Measurements from ENCODE around the gene ZNF750.

Gene ZNF750

DNA sequence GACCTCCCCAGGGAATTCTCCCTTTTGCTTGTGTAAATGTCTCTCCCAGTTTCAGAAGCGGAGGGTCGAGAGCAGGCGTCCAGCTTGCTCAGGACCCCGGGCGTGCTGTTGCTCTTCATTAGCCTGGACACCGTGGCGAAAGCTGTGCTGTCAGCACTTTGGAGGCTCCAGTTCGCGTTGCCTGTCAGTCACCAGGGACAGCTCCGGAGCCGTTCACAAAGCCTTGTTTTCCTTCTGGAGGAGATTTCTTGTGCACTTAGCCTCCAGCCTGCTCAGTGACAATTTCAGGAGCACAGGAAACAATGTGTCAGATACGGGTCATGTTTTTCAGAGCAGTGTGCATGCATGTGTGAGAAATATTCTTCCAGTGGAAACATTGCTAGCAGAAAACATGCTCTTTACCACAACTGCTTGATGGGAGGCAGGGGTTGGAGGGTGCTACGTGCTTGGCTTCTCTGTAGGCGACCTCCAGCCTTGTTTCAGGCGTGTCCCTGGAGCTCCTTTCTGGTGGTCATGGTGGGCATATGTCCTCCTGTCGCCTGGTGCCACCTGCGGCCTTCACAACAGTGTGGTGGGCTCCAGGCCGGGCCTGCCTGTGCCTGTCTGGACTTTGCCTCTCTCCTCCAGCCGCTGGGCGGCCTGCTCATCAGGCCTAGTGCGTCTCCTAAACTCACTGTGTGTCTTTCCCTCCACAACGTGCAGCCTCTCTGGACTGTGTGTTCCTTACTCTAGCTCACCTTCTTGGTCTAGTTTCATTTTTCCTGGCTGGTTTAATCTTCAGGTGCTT, 29.0 kb downstream of the ZNF750 start:
- no peak for DNase-seq

GRCh38 chr17:82808921-82809905, 30.6 kb downstream of the ZNF750 start:
- DNase-seq, result no peak

- DNase-seq, result no peak
Observed at GRCh38 chr17:82808006-82808405, 31.8 kb downstream of the ZNF750 start.

DNA sequence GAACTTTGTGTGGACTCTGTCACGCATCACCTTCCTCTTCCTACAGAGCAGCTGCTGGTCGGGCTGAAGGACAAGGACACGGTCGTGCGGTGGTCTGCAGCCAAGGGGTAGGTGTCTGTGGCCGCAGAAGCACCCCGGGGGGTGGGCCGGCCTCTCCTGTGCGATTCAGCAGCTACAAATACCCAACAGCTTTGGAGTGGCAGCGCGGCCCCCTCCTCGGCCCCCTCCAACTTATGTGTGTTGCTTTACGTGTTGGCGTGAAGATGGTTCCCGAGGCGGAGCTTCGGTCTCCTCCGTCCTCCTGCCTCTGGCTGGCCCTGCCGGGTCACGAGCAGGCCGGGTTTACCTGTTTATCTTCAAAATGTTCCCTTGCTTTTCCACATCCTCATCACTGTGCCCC, 32.3 kb downstream of the ZNF750 start:
- DNase-seq, result no peak

DNA sequence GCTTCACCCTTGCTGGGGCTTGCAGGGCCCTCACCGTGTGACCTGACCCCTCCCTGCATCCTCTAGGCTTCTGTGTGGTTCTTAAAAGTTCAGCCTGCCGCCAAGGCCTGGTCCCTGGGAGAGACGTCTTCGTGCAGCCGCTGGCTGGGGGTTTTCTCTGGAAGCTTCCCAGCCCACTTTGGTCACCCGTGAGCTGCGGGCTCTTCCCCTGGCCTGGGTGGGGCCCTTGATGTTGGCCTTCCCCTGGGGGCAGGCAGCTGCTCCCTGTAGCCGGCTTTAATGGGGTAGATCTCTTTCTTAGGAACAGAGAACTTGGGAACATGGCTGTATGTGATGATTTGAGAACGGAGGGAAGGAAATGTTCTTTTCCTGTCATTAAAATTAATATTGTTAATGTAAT, 32.7 kb downstream of the ZNF750 start:
- DNase-seq, result no peak

- no peak for DNase-seq
Observed at GRCh38 chr17:82806645-82807044, 33.2 kb downstream of the ZNF750 start.

DNA sequence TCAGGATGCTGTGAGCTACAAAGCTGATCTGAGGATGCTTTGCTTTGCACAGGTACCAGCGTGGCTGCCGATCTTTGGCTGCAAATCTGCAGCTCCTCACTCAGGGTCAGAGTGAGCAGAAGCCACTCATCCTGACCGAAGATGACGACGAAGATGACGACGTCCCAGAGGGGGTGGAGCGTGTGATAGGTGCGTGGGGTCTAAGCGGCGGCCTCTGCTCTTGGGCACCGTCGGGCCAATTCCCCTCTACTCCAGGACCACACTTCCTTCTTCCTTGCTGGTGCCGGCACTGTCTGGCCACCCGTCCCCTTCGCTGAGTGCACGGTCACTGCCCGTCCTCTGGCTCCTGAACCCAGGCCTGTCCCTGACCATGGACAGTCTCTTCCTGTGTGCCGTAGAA, 34.0 kb downstream of the ZNF750 start:
- no peak for DNase-seq

GRCh38 chr17:82805254-82805653, 34.6 kb downstream of the ZNF750 start:
- DNase-seq, result no peak

- no peak for DNase-seq
Observed at GRCh38 chr17:82804442-82805191, 35.2 kb downstream of the ZNF750 start.

DNA sequence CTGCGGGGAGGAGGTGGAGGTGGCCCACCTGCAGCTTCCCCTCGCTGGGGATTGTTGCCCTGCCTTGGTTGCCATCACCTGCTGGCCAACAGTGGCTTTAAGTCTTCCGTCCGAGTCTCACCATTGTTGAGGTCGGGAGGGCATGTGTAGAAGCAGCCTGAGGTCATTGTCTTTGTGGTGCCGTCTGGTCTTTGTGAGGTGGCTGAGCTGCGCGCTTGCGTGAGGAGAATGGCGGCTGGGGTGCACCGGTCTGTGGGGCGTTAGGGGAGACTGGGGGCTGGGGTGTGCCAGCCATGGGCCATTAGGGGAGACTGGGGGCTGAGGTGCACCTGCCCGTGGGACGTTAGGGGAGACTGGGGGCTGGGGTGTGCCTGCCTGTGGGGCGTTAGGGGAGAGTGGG, 36.2 kb downstream of the ZNF750 start:
- DNase-seq, result no peak

DNA sequence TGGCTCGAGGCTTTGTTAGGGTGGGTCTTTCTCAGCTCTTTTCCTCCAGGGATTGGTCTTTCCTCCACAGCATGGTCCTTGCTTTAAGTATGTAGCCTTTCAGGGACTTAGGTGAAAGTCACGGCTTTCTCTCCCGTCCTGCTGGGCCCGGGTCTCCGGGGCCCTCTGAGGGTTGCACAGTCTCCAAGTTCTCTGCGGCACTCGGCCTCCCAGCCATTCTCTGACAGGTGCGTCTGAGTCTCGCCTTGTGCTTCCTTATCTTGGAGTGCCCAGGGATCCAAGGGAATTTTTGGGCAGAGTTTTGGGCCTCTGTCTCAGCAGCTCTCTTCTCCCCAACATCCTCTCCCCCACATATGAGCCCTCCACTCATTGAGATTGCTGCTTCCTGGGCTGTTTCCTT, 36.6 kb downstream of the ZNF750 start:
- no peak for DNase-seq

- DNase-seq, result no peak
Observed at GRCh38 chr17:82802075-82802780, 37.6 kb downstream of the ZNF750 start.

GRCh38 chr17:82801377-82801970, 38.3 kb downstream of the ZNF750 start:
- DNase-seq, result no peak

GRCh38 chr17:82800885-82801284, 38.9 kb downstream of the ZNF750 start:
- DNase-seq, result no peak

- DNase-seq, result no peak
Observed at GRCh38 chr17:82799591-82799990, 40.2 kb downstream of the ZNF750 start.

DNA sequence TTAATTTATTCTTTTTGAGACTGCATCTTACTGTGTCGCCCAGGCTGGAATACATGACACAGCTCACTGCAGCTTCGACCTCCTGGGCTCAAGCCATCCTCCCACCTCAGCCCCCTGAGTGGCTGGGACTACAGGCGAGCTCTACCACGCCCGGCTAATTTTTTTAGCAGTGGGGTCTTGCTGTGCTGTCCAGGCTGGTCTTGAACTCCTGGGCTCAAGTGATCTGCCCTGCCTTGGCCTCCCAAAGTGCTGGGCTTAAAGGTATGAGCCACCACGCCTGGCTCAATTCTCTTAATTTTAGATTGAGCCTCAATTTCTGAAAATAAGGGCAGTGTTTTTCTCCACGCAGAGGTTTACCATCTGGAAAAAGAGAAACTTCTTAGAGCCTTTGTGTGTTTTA, 41.1 kb downstream of the ZNF750 start:
- no peak for DNase-seq

DNA sequence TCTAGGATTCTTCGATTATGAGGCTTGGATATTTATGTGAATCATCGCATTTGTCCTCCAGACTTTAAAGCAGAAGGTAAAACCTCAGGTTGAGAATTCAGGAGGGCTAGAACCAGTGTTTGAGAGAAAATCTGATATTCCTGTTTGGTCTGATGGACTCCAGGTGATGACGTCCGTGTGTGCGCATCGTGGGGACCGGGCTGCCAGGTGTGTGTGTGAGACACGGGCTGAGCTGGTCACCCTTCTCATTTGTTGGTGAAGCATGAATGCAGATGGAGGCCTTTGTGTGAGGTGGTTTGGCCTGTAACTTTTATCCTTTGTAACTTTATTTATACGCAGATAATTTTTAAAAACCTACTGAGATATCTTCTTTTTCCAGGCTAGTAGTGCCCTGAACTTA, 42.8 kb downstream of the ZNF750 start:
- no peak for DNase-seq

DNA sequence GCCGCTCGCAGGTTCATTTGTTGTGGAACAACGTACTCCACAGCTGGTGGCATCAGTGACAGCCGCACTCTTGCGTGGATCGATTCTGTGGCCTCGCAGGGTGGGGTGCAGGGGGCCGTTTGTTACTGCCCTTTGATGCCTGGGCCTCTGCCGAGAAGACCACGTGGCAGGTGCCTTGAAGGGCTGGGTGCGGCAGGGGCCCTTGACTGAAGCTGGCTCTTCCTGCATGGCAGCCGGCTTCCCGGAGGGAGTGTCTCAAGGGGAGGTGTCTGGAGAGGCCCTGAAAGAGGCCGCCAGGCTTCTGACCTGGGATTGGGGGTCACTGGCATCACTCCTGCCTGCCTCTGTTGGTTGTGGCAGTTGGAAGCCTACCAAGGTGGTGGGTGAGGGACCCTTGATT, 44.2 kb downstream of the ZNF750 start:
- no peak for DNase-seq

DNA sequence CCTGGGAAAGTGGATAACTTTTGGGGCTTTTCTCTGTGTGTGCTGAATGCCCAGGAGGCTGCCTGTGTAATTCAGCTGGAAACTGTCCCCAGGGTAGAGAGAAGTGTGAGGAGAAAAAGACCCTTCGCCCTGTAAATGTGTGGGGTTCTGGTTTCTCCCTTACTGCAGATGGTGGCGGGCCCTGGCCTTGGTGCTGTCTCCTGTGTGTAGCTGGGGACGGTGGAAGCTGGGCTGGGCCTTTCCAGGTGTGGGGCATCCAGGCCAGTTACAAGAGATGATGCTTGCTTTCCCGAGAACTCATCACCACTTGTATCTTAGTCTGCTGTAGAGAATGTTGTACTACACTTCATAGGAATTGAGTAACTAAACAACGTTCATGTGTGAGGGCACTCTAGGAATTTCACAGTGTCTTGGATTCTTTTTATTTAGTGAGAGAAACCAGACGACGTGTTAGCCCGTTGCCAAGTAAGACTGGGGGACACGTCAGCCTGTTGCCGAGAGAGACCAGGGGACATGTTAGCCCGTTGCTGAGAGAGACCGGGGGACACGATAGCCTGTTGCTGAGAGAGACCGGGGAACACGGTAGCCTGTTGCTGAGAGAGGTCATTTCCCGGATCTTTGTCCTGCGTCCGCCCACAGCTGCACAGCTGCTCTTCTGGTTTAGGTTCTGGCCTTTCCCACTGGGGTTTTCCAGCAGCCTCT, 44.9 kb downstream of the ZNF750 start:
- no peak for DNase-seq

DNA sequence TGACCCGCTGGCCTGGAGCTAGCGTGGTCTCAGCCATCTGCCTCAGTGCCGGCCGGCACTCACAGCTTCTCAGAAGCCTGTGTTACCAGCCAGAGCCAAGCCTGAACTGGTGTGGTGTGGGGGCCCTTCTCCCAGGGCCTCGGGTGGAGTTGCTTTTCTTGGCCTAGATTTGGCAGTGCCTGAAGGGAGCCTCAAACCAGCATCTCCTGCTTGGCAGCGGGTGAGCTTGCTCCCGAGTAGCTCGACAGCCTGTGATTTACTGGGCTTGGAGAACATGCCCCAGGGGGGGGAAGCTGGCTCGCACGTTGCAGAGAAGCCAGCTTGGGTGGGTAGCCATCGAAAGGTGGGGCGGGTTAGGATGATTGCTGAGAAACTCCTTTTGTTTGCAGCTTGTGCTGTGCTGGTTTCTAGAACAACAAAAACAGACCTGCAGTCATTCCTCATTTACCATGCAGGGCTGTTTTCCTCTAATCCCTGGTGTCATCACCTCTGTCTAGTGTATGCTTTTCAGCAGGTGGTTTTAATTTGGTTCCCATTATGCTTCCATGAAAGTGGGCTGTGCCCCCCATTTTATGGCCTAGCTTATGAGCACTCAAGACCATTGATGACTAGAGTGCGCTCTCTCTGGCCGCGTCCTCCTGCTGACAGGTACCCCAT, 45.7 kb downstream of the ZNF750 start:
- DNase-seq, result no peak

GRCh38 chr17:82791532-82791931, 48.3 kb downstream of the ZNF750 start:
- no peak for DNase-seq
